Measurements from ENCODE around the gene UQCRC2. TPM values are rescaled to one million over a fixed set of nuclear protein-coding genes. Genes with fewer than 3 reads are reported as not detected.

UQCRC2 gene
- total and polyA plus RNA-seq, 10 of the 15 experiments (the other 5 are each of a cell fraction or from before 2014, with no cell fraction given), result 256 to 563 (median 327) TPM

DNA sequence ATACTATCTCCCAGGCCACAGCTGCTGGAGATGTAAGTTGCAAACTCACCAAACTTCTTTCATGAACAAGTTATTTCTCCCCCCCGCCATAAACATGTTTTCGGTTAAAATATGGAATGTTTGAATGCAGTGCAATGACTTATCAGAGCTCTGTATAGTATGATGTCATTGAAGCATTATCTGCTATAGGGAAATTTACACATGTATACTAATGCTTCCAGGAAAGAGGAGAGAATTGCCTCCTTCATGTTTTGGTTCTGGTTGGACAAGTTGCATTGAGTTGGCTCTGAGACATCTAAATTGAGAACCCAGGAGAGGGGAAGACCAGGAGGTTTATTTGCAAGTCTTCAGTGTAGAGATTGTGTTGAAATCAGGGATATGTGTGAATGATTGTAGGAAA lies 20.8 kb downstream of the UQCRC2 start:
- 95% methylated on average over 2 of the region's 2 CpGs for WGBS (ENCODE audit: insufficient coverage, insufficient replicate concordance, low lambda C conversion rate, missing lambda C conversion rate)
- FAIRE-seq (no peak), DNase-seq (ENCODE audit: low read depth, low spot score) (no peak), ATAC-seq (no peak)
- Histone ChIP-seq H3K36me3 (ENCODE audit: control insufficient read depth in 2 of 2, insufficient read depth in 2 of 2, low read length in 1 of 2) (peaks cover 10 to 35% of the 10 kb centered on the region in 2 experiments), H4K20me1 (ENCODE audit: control insufficient read depth, insufficient read depth) (no peaks in the 10 kb centered on the region), H2AFZ (ENCODE audit: control insufficient read depth, low read depth, low read length) (no peak overlapping the region), H3K27me3 (replicated peaks in 1 of 2; ENCODE audit: control insufficient read depth in 2 of 2, insufficient read depth in 2 of 2, low read length in 1 of 2) (no peaks in the 10 kb centered on the region), H3K4me1 (ENCODE audit: control insufficient read depth, insufficient read depth, low read length) (no peaks in the 10 kb centered on the region), H3K79me2 (ENCODE audit: control insufficient read depth, insufficient read depth, low read length) (no peaks in the 10 kb centered on the region), H3K4me3 (no peak overlapping the region), H3K27ac (ENCODE audit: control insufficient read depth, insufficient read depth) (no peak overlapping the region), H3K9me3 (replicated peaks; ENCODE audit: control insufficient read depth, insufficient read depth, low read length) (no peaks in the 10 kb centered on the region), H3K9ac (ENCODE audit: control insufficient read depth, insufficient read depth, low read length) (no peak overlapping the region), H3K4me2 (ENCODE audit: control insufficient read depth, insufficient read depth) (no peak overlapping the region)
- TF ChIP-seq RCOR1 (conservative IDR thresholded peaks at IDR 0.05; ENCODE audit: low read depth, low read length) (no peak), MTA3 (IDR thresholded peaks at IDR 0.05; ENCODE audit: borderline replicate concordance, low read length) (no peak), SREBF1 (IDR thresholded peaks at IDR 0.05; ENCODE audit: low read length) (no peak), POLR2A (IDR thresholded peaks at IDR 0.05; ENCODE audit: low read depth, low read length) (no peak), CHD1 (IDR thresholded peaks at IDR 0.05; ENCODE audit: low read depth, low read length) (no peak), TCF3 (IDR thresholded peaks at IDR 0.05; ENCODE audit: borderline replicate concordance, insufficient read depth, low read depth, low read length) (no peak), PKNOX1 (IDR thresholded peaks at IDR 0.05) (no peak), RBBP5 (conservative IDR thresholded peaks at IDR 0.05) (no peak), CUX1 (IDR thresholded peaks at IDR 0.05; ENCODE audit: insufficient replicate concordance, low read depth, low read length) (no peak), IRF4 (IDR thresholded peaks at IDR 0.05; ENCODE audit: low read depth, low read length) (no peak), SIX5 (IDR thresholded peaks at IDR 0.05; ENCODE audit: low read depth, low read length, severe bottlenecking) (no peak), YBX1 (IDR thresholded peaks at IDR 0.05) (no peak), IRF5 (IDR thresholded peaks at IDR 0.05; ENCODE audit: borderline replicate concordance) (no peak)
- in situ Hi-C loops (cut with MboI), result no loop called here
- ChIA-PET RAD21 (ENCODE audit: unreplicated experiment) (interaction anchor here (1.7 kb wide), 1 partner anchor 104 kb away, joined by 7 read pairs; no protein-coding TSS in a partner anchor), CTCF (interaction anchor here (0.6 to 1.5 kb wide), 5 partner anchors 14 to 172 kb away, joined by 3 to 4 read pairs (median 3); partner anchors contain the start of gene UQCRC2), SMC1A (ENCODE audit: uncharacterized antibody, unreplicated experiment) (interaction anchor here (1.3 kb wide), 1 partner anchor 14 kb away, joined by 3 read pairs; no protein-coding TSS in a partner anchor), POLR2A (interaction anchor here (0.6 kb wide), 1 partner anchor 1938 kb away, joined by 8 read pairs; no protein-coding TSS in a partner anchor)
- intact Hi-C loops (cut with micrococcal nuclease; ENCODE audit: unreplicated experiment), result no loop called here
- BruUV-seq (replicated peaks), result no TSS peak
